CD4-positive, alpha-beta T cell treated with Interleukin-12 subunit alpha and Interleukin-12 subunit beta, for 1 hour (primary cell): ENCODE data around the gene CASTOR1.

Source experiments
- DNase-seq: peaks from one replicate; pipeline ENCODE4 v3.0.0-alpha.2; 2020

CASTOR1 gene

GRCh38 chr22:30261134-30261533 is 28.2 kb downstream of the CASTOR1 start:
- DNase-seq, result no peak

GRCh38 chr22:30260682-30261081 is 28.6 kb downstream of the CASTOR1 start:
- no peak for DNase-seq

GRCh38 chr22:30260276-30260675 is 29.0 kb downstream of the CASTOR1 start:
- no peak for DNase-seq

- no peak for DNase-seq
Measured at GRCh38 chr22:30254314-30254713, 35.0 kb downstream of the CASTOR1 start.

DNA sequence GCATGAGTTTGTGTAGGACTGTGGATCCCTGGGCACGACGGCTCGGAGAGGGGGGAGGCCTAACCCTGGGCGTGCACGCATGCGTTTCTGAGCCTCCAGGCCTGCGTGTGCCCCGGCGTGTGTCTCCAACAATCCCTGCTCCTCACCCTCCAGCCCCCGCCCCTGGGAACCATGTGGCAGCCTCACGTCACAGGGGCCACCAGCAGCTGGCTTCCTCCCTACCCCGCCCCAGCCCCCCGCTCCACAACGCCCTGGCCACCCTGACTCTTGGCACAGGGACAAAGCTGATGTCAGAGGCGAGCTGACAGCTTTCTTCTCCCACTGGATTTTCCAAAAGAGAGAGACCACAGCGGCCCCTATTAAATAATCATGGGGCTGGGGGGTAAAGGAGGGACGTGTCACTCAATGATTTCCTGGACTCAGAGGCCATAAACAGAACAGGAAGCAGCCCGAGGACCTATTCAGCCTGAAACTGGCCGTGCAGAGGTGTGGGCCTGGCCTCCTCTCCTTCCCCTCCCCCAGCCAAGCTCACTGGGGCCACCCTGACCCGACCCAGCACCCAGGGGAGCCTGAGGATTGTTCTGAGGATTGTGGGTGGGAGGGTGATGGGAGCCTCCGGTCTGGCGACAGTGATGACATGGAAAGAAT is 36.0 kb downstream of the CASTOR1 start:
- DNase-seq, result no peak

DNA sequence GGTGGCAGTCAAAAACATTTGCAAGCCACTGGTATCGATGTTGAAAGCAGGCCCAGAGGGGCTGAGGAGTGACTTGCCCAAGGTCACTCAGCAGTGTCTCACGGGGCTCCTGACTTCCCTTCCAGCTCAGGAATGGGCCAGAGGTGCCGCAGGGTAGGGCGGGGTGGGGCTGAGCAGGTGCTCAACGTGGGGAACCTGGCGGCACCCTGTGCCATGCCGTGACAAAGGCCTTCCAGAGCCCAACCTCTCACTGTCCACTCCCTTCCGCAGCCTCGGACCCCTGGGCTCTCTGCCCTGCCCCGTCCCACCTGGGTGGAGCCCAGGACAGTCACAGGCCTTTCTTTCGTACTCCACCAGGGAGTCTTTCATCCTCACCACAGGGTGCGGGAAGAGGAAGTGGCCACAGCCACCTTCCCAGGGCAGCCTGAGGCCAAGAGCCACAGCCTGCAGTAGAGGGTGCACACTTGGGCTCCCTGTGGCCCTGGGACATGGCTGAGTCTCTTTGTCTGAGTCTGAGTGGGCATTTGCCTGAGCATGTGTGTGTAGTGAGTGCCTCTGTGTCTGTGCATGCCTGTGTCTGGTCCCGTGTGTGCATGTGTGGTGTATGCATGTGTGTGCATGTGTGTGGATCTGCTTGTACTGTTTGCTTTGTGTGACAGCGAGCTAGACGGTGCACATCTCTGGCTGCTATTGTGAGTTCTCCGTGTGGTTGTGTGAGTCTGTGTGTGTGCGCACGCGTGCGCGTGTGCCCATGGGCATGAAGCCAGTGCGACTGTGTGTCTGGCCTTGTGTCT is 36.7 kb downstream of the CASTOR1 start:
- DNase-seq, result no peak

DNA sequence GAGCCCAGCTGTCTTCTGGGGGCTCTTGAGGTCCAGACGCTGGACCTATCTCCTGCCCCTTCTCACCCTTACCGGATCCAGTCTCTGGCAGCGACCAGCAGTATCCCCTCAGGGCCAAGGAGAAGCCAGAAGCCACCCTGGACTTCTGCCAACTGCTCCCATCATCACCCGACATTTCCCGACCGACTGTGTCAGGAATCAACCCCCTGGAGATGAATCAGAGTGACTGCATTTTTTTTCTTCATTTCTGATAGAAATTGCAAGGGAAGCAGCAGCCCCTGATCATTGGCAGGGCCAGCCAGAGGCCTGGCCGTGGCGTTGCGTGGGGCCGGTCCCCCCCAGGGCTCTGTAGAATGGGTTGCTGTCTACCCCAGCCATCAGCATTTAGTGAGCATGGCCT is 37.6 kb downstream of the CASTOR1 start:
- DNase-seq, result no peak

DNA sequence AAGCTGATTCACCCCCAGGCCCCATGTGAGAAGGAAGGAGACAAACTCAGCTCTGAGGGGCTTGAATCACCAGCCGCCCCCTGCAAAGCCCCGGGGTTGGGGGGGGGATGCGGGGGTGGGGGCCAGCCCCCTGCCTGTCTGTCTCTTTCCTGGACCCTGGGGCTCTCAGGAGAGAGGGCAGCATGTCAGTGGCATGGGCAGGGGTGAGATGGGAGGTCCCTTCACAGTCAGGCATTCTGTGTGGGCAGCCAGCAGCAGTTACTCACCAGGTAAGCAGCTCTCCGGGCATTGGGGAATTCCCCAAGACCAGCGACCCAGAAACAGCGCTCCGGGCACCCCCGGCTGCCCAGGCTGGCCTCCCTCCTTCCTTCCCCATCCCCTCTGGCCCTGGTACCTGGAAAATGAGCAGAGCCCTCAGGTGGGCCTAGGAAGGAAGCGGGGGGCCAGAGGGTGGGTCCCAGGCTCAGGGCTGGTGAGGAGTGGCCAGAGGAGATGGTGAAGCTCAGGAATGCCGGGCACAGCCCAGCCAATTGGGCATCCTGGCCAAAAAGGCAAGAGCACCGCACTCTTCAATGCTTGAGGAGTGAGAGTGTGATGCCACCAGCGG is 38.5 kb downstream of the CASTOR1 start:
- no peak for DNase-seq

DNA sequence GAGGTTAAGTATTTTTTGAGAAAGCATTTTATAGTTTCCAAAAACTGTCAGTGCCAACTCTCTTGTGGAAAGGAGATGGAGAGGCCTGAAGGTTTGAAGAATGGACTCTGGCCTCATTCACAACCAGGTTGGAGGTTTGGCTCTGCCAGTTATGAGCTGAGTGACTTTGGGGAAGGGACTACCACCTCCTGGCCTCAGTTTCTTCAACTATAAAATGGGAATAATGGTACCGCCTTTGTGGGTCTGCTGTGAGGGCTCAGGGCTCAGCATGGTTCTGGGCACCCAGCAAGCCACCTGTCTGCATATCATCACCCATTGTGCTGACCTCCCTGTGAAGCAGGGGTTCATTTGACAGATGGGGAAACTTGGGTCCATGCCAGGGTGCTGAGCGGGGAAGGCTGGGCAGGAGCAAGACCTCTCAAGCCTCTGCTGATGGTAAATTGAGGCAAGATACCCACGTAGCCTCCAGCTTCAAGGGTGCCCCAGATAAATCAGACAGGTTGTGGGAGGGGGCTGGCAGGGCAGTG is 39.2 kb downstream of the CASTOR1 start:
- no peak for DNase-seq

DNA sequence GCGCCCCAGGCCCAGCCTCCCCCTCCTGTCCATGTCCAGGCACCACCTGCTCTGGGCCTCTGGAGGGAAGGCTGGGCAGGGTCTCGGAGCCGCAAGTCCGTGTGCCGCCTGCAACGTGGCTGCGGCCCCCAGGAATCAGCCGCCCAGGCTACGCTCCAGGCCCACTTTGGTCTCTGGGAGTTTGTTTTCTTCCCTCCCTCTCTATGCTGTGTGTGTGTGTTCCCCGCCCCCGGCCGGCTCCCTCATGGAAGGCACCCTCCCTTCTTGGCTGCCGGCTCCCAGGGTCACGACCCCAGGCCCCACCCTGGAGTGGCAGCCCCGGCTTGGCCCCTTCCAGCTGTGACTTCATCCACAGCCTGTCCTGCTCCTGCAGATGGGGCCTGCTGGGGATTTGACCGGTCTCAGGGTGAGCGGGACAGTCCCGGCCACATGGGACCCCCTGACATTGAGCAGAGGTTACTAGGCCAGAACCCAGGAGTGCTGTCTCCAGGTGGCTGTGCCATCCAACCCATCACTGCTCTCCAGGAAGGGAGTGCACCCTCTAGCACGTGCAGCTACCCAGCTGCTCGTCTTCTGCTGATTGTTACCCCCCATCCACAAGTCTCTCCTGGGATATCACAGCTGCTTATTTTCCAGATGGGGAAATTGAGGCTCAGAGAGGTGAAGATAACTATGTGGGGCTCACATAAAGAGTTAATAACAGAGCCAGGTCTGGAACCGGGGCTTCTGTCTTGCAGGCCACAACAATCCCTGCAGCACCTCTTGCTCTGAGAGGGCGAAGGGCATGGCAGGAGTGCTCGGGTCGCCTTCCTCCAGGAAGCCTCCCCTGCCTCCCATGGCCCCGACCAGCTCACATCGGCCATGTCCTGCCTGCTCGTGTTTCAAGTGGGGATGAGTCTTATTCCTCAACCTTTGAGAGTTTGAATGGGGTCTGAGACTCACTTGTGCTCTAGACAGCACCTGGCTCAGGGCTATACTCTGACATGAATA is 40.0 kb downstream of the CASTOR1 start:
- DNase-seq, result no peak

DNA sequence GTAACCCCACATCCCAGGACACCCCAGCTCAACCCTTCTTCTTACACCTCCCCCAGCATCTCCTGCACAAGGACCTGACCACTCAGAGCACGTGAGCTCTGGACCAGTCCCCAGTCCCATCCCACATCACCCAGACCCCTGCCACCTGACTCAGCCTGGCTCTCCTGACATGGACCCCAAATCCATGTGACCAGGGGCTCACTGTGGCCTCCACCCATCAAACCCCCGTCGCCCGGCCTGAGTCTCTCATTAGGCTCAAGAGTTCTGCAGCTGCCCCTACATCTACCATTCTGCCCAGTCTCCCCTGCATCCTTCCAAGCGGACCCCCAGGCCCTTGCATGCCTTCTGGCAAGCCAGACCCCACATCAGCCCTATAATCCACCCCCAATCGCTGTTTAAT is 40.8 kb downstream of the CASTOR1 start:
- DNase-seq, result no peak

GRCh38 chr22:30247974-30248373 is 41.3 kb downstream of the CASTOR1 start:
- no peak for DNase-seq

- DNase-seq, result no peak
Measured at GRCh38 chr22:30247561-30247960, 41.7 kb downstream of the CASTOR1 start.

- no peak for DNase-seq
Measured at GRCh38 chr22:30246814-30247376, 42.4 kb downstream of the CASTOR1 start.

DNA sequence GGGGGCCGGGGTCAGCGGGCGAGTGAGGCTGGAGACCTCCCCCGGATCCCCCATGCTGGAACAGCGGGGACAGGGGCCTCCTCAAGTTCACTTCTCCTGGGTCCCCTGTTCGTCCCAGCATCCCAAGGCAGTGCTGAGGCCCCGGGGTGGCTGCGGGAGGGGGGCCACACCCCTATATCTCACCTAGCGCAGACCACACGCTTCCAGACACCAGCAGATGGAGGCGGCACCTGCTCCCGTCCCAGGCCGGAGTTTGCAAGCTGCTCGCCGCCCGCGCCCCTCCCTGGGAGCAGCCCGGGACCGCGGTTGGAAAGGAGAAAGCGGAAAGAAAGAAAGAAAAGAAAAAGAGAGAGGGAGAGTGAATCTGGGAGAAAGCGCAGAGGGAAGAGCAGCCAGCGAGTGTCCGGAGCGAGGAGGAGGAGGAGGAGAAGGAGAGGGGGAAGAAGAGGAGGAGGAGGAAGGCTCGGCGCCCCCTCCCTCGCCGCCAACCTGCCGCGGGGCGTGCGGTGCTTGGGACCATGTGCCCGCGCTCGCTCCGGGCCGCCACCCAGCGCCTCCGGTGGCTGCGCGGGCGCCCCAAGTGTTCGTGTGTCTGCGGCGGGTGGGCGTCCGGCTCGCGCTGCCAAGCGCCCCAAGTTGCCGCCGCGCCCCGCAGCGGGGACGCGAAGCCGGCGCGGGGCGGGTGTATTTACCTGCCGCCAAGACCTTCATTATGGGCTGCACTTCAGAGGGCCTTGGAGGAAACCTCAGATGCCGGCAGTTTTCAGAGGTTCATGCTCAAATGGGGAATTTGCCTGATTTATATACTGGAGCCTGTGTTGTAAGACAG is 43.1 kb downstream of the CASTOR1 start, which contains the start of gene LIF:
TSS of gene LIF (minus strand) at position 775 of the 829 bp plus-strand sequence. CDS start at position 711, 64 bp downstream.
- peak; percentile 56 for DNase-seq

GRCh38 chr22:30245181-30245984 is 43.9 kb downstream of the CASTOR1 start:
- DNase-seq, result no peak

GRCh38 chr22:30244641-30245040 is 44.7 kb downstream of the CASTOR1 start:
- no peak for DNase-seq

DNA sequence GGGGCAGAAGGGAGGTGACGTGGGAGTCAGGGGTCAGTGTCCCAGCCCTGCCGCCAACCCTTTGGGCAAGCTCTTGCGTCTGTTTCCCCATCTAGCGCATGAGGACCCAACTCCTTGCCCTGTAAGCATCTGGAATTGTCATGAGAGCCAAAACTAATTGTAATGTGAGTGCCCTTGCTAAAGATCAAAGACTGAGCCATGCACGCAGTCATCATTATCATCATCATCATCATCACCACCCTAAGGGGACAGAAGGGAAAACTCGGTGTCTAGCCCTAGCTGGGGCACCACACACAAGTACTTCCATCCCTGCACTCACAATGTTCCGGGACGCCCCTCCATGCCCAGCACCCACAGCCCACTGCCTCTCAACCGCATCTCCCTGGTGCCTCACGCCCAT is 45.2 kb downstream of the CASTOR1 start:
- DNase-seq, result no peak

DNA sequence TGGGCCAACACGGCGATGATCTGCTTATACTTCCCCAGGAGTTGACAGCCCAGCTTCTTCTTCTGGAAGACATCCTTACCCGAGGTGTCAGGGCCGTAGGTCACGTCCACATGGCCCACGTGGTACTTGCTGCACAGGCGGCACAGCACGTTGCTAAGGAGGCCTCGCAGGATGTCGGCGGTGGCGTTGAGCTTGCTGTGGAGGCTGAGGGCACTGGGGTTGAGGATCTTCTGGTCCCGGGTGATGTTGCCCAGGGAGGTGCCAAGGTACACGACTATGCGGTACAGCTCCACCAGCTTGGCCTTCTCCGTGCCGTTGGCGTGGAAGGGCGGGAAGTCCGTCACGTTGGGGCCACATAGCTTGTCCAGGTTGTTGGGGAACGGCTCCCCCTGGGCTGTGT is 45.6 kb downstream of the CASTOR1 start:
- no peak for DNase-seq
